Panc1 (cell line): ENCODE data around the gene MYH11. TPM values are rescaled to one million over a fixed set of nuclear protein-coding genes. Genes with fewer than 3 reads are reported as not detected.

ENCODE experiments used
- ATAC-seq: fragments of 200-7000 bp; cut with Tn5 transposase; 2 replicates; pipeline ENCODE4 v1.9.1; 2020; ENCODE audit warnings: mild to moderate bottlenecking, moderate library complexity
- BruUV-seq: library from RNA; stranded (reverse); fragments of 400-500 nt; replicated peaks from 2 replicates; lab custom pipeline; 2021; lab: Mats Ljungman, UMichigan
- CTCF ChIA-PET: fragments of 300-600 bp; sonication (Branson Sonifier 250); formaldehyde crosslinking; loops from one replicate; lab custom pipeline; 2022; ENCODE audit warnings: antibody characterized with exemption; lab: Charles Lee
- POLR2A ChIA-PET: fragments of 300-600 bp; sonication (Branson Sonifier 250); formaldehyde crosslinking; loops from one replicate; lab custom pipeline; 2022; ENCODE audit warnings: antibody characterized with exemption; lab: Charles Lee
- DNase-seq: peaks from one replicate; pipeline ENCODE4 v3.0.0-alpha.2; 2010; ENCODE audit warnings: low read depth, low spot score
- H3K27ac ChIP-seq: 2 replicates; pipeline ENCODE4 v1.5.1; 2011; ENCODE audit warnings: mild to moderate bottlenecking, low read length, inconsistent platforms
- H3K27me3 ChIP-seq: fragments of 200-500 bp; sonication (Bioruptor generic); 2 replicates; pipeline ENCODE4 v1.6.0; 2014; ENCODE audit warnings: low read length, inconsistent platforms; ENCODE audit not compliant: control insufficient read depth, insufficient read depth
- H3K36me3 ChIP-seq: fragments of 200-500 bp; sonication (Bioruptor generic); 2 replicates; pipeline ENCODE4 v1.5.1; 2014; ENCODE audit warnings: inconsistent platforms, mild to moderate bottlenecking, low read length, moderate library complexity; ENCODE audit not compliant: control insufficient read depth, insufficient read depth
- H3K4me1 ChIP-seq: 2 replicates; pipeline ENCODE4 v1.5.1; 2011; ENCODE audit warnings: inconsistent platforms, mild to moderate bottlenecking, low read length, moderate library complexity; ENCODE audit not compliant: control insufficient read depth, insufficient read depth
- H3K4me3 ChIP-seq, 2 experiments: 2 replicates each; pipeline ENCODE4 v1.5.1; 2011 to 2012; ENCODE audit warnings: low read depth in 2 of 2, low read length in 2 of 2, mild to moderate bottlenecking in 2 of 2, inconsistent platforms in 1 of 2, moderate library complexity in 1 of 2
- H3K9me3 ChIP-seq: fragments of 200-500 bp; sonication (Bioruptor generic); 2 replicates; pipeline ENCODE4 v1.5.1; 2014; ENCODE audit warnings: low read depth, mild to moderate bottlenecking, inconsistent platforms, low read length, moderate library complexity; ENCODE audit not compliant: control insufficient read depth, insufficient read depth
- CTCF ChIP-seq: fragments of 450-650 bp; IDR thresholded peaks from 2 replicates; pipeline ENCODE4 v1.5.1; 2017; ENCODE audit warnings: mild to moderate bottlenecking
- POLR2AphosphoS5 ChIP-seq: IDR thresholded peaks from 2 replicates; pipeline ENCODE4 v1.6.1; 2012; ENCODE audit warnings: mild to moderate bottlenecking, low read depth, low read length, moderate library complexity
- SIN3A ChIP-seq: IDR thresholded peaks from 2 replicates; pipeline ENCODE4 v1.6.1; 2012; ENCODE audit warnings: low read depth, mild to moderate bottlenecking, low read length, moderate library complexity, borderline replicate concordance; ENCODE audit not compliant: insufficient read depth
- TCF7L2 ChIP-seq: IDR thresholded peaks from 2 replicates; pipeline ENCODE4 v1.6.1; 2011; ENCODE audit warnings: mild to moderate bottlenecking, low read depth, low read length, inconsistent platforms
- in situ Hi-C: cut with HindIII; loops from 2 replicates; pipeline ENCODE4 v1.10.0; 2016; ENCODE audit warnings: low sequenced_read_pairs, low pct_unique_long_range_greater_than_20kb
- intact Hi-C: fragments of 100-400 bp; cut with micrococcal nuclease; formaldehyde crosslinking; loops from one replicate; pipeline ENCODE4 v1.10.0; 2022; ENCODE audit not compliant: unreplicated experiment
- total RNA-seq: library from RNA; stranded (reverse); gene quantifications from one replicate; pipeline ENCODE4 v1.2.1, GENCODE V29; 2021; ENCODE audit not compliant: unreplicated experiment
- TF ChIP-seq, protein P1 (sequence below), 2 experiments: IDR thresholded peaks; 2 replicates each; pipeline ENCODE4 v1.6.1; 2011 to 2012; ENCODE audit warnings: low read depth in 2 of 2, control low read depth in 1 of 2, low read length in 1 of 2, mild to moderate bottlenecking in 1 of 2, moderate library complexity in 1 of 2; ENCODE audit not compliant: insufficient read depth in 1 of 2

MYH11 gene
- total RNA-seq, 1 experiment from 2014 or later, result 0.51 TPM

- ATAC-seq, result peak; percentile 46; the same call in 1 of the 2 replicates
- no TSS peak for BruUV-seq
Observed at GRCh38 chr16:15829460-15829859, 27.4 kb downstream of the MYH11 start.

DNA sequence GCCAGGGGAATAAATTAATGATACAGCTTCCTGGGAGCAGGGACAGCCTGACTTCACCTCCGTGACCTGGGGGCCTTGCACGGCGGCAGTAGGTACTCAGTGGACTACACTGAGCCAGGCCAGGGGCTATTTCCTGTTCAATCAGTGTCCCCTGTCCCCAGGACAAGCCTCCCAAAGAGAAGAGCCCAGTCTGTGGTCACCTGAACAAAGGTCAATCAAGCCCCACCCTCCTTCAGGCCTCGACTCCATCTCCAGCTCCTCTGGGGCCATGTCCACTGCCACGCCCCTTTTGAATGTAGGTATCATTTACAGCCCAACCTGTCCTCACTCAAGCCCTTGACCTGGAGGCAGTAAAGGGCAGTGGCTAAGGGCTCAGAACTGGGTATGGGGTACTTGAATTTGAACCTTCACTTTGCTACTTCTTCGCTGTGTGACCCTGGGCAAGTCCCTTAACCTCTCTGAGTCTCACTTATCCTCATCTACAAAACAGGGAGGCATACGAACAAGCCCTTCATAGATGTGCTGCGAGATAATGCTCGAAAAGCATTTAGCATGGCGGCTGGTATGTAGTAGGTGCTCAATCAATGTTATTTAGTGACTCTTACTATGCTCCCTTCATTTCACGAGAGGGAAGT lies 29.0 kb downstream of the MYH11 start:
- POLR2A ChIA-PET, result no interaction called here
- H3K27me3 ChIP-seq, result no peaks in the 10 kb centered on the region
- no peak overlapping the region for H3K4me3 ChIP-seq
- H3K9me3 ChIP-seq, result no peaks in the 10 kb centered on the region
- TF ChIP-seq SIN3A (no peak), TCF7L2 (no peak), CTCF (no peak), POLR2AphosphoS5 (no peak)
- TF ChIP-seq, protein P1, sequence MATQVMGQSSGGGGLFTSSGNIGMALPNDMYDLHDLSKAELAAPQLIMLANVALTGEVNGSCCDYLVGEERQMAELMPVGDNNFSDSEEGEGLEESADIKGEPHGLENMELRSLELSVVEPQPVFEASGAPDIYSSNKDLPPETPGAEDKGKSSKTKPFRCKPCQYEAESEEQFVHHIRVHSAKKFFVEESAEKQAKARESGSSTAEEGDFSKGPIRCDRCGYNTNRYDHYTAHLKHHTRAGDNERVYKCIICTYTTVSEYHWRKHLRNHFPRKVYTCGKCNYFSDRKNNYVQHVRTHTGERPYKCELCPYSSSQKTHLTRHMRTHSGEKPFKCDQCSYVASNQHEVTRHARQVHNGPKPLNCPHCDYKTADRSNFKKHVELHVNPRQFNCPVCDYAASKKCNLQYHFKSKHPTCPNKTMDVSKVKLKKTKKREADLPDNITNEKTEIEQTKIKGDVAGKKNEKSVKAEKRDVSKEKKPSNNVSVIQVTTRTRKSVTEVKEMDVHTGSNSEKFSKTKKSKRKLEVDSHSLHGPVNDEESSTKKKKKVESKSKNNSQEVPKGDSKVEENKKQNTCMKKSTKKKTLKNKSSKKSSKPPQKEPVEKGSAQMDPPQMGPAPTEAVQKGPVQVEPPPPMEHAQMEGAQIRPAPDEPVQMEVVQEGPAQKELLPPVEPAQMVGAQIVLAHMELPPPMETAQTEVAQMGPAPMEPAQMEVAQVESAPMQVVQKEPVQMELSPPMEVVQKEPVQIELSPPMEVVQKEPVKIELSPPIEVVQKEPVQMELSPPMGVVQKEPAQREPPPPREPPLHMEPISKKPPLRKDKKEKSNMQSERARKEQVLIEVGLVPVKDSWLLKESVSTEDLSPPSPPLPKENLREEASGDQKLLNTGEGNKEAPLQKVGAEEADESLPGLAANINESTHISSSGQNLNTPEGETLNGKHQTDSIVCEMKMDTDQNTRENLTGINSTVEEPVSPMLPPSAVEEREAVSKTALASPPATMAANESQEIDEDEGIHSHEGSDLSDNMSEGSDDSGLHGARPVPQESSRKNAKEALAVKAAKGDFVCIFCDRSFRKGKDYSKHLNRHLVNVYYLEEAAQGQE (IDR thresholded peaks at IDR 0.05; ENCODE audit: insufficient read depth in 1 of 2, low read depth in 2 of 2, low read length in 1 of 2), result no peak
- no peak overlapping the region for H3K27ac ChIP-seq
- ATAC-seq (no peak), DNase-seq (no peak)
- no peaks in the 10 kb centered on the region for H3K4me1 ChIP-seq
- no peaks in the 10 kb centered on the region for H3K36me3 ChIP-seq
- CTCF ChIA-PET, result no interaction called here
- no TSS peak for BruUV-seq
- intact Hi-C loops (no loop called here), in situ Hi-C loops (no loop called here)

More at GRCh38 chr16:15829460-15829859, 27.4 kb downstream of the MYH11 start:
- intact Hi-C loops (no loop called here), in situ Hi-C loops (no loop called here)
- TF ChIP-seq POLR2AphosphoS5 (no peak), SIN3A (no peak), CTCF (no peak), TCF7L2 (no peak)
- TF ChIP-seq, protein P1 (IDR thresholded peaks at IDR 0.05; ENCODE audit: insufficient read depth in 1 of 2, low read depth in 2 of 2, low read length in 1 of 2), result no peak
- no peaks in the 10 kb centered on the region for H3K27me3 ChIP-seq
- ChIA-PET CTCF (interaction anchor here (0.8 to 1.9 kb wide), 3 partner anchors 8 to 64 kb away, joined by 3 to 5 read pairs (median 4); no protein-coding TSS in a partner anchor), POLR2A (interaction anchor here (0.6 to 0.7 kb wide), 2 partner anchors 13 to 317 kb away, joined by 3 to 5 read pairs; no protein-coding TSS in a partner anchor)
- H3K4me3 ChIP-seq, result no peak overlapping the region
- H3K27ac ChIP-seq, result no peak overlapping the region
- no peak for DNase-seq
- H3K9me3 ChIP-seq, result no peaks in the 10 kb centered on the region
- no peaks in the 10 kb centered on the region for H3K36me3 ChIP-seq
- H3K4me1 ChIP-seq, result no peaks in the 10 kb centered on the region
